CD1c-positive myeloid dendritic cell (primary cell): Measurements from ENCODE around the gene TTC9C.
"Not testable (repeated sequence)": the region's sequence is repeated elsewhere in the genome, so short reads cannot be mapped to it uniquely, and the experiment has no call there.

Experiments
- DNase-seq: peaks from one replicate; pipeline ENCODE4 v3.0.0-alpha.2; 2016; ENCODE audit errors: extremely low spot score

The TTC9C gene

GRCh38 chr11:62709247-62710000 lies 18.9 kb upstream of the TTC9C start:
- peak; percentile 99 for DNase-seq

GRCh38 chr11:62710001-62710345 lies 18.3 kb upstream of the TTC9C start:
- no peak for DNase-seq

DNA sequence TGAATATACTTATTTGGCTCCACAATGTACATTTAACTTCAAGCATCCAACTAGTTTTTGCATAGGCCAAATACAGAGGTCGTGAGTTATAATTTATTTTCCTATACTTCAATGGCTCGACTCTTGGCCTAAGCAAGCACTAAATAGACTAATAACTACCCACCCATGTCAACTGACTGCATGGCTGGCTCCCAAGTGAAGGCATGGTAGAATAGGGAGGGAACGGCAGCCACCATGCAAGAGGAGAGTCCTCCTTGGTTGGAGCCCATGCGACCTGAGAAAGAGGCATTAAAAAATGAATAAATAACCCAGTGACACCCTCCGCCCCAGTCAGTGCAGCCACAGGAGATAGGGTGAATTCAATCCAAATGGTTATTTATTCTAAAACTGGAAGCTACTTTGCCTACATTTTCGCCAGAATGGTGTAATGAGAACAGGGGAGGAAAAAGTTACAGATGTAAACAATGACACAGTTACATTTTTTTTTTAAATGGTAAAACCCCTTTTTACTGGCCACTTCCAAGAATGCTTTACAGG lies 15.9 kb upstream of the TTC9C start:
- DNase-seq, result no peak

GRCh38 chr11:62712861-62713260 lies 15.4 kb upstream of the TTC9C start:
- DNase-seq, result no peak

- no peak for DNase-seq
Observed at GRCh38 chr11:62713343-62713742, 14.9 kb upstream of the TTC9C start.

GRCh38 chr11:62715150-62716130 lies 12.8 kb upstream of the TTC9C start:
- no peak for DNase-seq

GRCh38 chr11:62716206-62716605 lies 12.1 kb upstream of the TTC9C start:
- no peak for DNase-seq

DNA sequence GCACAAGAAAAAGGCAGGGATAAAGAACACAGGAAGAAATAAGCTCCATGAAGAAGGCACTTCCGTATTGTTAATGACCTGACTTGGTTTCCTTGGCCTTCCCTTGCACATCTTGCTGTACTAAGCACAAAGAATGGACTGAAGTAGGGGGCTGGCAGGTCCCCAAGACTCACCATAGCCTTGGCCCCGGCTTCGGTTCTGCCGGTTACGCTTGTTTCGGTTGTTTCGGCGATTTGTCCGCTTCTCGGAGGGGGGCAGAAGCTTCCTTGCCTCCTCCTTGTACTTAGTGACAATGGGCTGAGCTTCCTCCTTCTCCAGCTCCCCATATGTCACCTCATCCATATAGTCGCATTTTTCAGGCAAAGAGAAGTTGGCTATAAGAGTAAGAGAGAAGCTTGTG lies 11.5 kb upstream of the TTC9C start:
- DNase-seq, result no peak

DNA sequence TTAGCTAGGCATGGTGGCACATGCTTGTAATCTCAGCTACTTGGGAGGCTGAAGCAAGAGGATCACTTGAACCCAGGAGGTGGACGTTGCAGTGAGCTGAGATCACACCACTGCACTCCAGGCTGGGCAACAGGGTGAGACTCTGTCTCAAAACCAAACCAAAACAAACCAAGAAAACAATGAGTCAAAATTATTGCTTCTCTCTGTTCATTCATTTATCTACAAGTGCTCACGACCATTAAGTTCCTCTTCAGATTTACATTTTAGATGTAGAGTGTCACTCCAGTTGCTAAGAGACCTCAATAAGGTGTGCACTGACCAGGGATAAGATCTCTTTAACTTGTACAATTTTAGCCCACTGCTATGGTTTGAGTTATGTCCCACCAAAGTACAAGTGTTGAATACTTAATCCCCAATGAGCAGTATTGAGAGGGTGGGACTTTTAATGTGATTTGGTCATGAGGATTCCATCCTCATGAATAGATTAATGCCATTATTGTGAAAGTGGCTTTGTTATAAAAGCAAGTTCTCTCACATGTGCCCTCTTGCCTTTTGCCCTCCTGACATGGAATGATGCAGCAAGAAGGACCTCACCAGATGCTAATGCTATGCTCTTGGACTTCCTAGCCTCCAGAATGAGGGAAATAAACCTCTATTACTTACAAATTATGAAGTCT lies 8.8 kb upstream of the TTC9C start:
- DNase-seq, result no peak

- no peak for DNase-seq
Observed at GRCh38 chr11:62721994-62722393, 6.3 kb upstream of the TTC9C start.

GRCh38 chr11:62724171-62724570 lies 4.1 kb upstream of the TTC9C start:
- no peak for DNase-seq

GRCh38 chr11:62725646-62726045 lies 2.6 kb upstream of the TTC9C start:
- DNase-seq, result no peak

GRCh38 chr11:62726156-62726914 lies 2.0 kb upstream of the TTC9C start:
- DNase-seq, result no peak

DNA sequence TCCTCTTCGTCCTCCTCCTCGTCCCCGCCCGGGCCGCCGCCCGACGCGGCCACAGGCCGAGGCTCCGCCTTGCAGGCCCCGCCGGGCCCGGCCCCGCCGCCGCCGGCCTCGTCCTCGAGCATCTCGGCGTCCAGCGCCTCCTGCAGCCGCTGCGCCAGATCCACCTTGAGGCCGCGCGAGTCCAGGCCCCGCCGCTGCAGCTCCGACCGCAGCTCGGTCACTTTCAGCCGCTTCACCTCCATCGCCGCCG lies 1.4 kb upstream of the TTC9C start:
- DNase-seq, result no peak

- peak; percentile 100 for DNase-seq
Observed at GRCh38 chr11:62727165-62727871, 968 bp upstream of the TTC9C start, which contains the start of gene HNRNPUL2. HNRNPUL2 (minus strand) TSS chr11:62727457; CDS start chr11:62727156, 301 bp downstream.

GRCh38 chr11:62727872-62728170 lies 465 bp upstream of the TTC9C start:
- peak; percentile 97 for DNase-seq

- DNase-seq, result not testable (repeated sequence)
Observed at GRCh38 chr11:62730076-62730475, 1.8 kb downstream of the TTC9C start.

GRCh38 chr11:62732830-62733229 lies 4.5 kb downstream of the TTC9C start:
- peak; percentile 32 for DNase-seq

GRCh38 chr11:62737196-62737595 lies 8.9 kb downstream of the TTC9C start:
- no peak for DNase-seq

- DNase-seq, result no peak
Observed at GRCh38 chr11:62747475-62748160, 19.3 kb downstream of the TTC9C start.
